IPS DF 4.7 (cell line): Measurements from ENCODE around the gene TMCC3.
A peak's percentile ranks its signal among the peaks of the same experiment; 100 is the strongest.
"Not testable (repeated sequence)": the region's sequence is repeated elsewhere in the genome, so short reads cannot be mapped to it uniquely, and the experiment has no call there.

Experiments
- DNase-seq: peaks from one replicate; pipeline ENCODE4 v3.0.0-alpha.2; 2013; ENCODE audit warnings: low spot score; ENCODE audit errors: extremely low read depth

The TMCC3 gene

GRCh38 chr12:94571556-94571955, 78.8 kb downstream of the TMCC3 start:
- no peak for DNase-seq

DNA sequence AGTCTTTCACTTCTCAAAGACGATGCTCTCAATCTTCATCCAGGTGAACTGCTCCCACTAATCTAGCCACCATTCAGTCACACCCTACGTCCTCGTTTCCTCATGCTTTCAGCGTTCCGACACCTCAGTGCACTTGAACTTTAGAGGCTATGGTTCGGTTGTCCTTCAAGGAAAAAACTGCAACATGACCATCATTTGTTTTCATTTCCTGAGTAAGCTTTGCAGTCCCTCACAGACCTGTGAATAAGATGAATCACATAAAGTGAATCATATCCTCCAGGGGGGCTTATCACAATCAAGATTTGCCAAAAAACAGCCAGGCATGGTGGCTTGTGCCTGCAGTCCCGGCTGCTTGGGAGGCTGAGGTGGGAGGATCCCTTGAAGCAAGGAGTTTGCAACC, 80.2 kb downstream of the TMCC3 start:
- no peak for DNase-seq

DNA sequence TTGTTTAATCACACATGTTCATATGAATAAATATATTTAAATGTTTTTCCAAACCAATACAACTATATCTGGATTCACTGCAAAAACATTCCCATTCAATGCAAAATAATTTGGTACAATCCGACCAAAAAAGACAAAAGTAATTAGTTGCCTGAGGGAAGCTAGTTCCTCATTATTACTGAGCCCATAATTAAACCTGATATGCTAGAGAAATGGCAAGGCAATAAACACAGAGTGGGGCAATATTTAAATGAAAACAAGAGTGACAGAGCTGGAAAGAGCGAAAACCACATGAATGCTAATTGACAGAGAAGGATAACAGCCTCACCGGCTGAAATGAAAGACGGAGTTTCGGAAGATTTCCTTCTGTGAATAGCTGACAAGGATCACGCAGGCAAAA, 82.6 kb downstream of the TMCC3 start:
- DNase-seq, result no peak

- DNase-seq, result no peak
These were observed 84.0 kb downstream of the TMCC3 start for GRCh38 chr12:94566345-94566744.

DNA sequence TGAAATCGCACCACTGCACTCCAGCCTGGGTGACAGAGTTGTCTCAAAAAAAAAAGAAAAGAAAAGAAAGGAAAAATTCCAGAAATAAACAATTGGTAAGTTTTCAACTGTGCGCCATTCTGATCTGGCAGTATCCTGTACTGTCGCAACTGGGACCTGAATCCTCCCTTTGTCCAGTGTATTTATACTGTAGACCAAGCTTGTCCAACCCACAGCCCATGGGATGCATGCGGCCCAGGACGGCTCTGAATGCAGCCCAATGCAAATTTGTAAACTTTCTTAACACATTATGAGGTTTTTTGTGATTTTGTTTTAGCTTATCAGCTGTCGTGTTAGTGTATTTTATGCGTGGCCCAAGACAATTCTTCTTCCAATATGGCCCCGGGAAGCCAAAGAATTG, 84.7 kb downstream of the TMCC3 start:
- DNase-seq, result no peak

DNA sequence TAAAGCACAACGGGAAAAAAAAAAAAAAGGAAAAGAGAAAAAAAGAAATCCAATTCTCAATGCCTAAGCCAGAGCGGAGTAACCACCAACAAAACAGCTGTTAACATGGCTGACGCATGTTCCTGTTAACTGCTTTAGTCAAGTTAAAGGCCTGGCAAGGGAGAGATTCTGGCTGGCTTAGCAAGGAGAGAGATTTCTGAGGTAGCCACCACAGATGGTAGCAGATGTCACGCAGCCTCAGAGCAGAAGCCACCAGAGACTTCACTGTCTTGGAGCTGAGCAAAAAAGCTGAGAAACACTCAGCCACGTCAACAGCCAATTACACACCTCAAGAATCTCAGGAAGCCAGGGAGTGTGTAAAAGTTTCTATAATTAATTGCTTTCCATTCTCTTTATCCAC, 87.1 kb downstream of the TMCC3 start:
- DNase-seq, result no peak

GRCh38 chr12:94561943-94562411, 88.4 kb downstream of the TMCC3 start:
- no peak for DNase-seq

- DNase-seq, result no peak
These were observed 89.7 kb downstream of the TMCC3 start for GRCh38 chr12:94560431-94561221.

- DNase-seq, result no peak
These were observed 91.7 kb downstream of the TMCC3 start for GRCh38 chr12:94558612-94559011.

- DNase-seq, result no peak
These were observed 92.5 kb downstream of the TMCC3 start for GRCh38 chr12:94557746-94558295.

DNA sequence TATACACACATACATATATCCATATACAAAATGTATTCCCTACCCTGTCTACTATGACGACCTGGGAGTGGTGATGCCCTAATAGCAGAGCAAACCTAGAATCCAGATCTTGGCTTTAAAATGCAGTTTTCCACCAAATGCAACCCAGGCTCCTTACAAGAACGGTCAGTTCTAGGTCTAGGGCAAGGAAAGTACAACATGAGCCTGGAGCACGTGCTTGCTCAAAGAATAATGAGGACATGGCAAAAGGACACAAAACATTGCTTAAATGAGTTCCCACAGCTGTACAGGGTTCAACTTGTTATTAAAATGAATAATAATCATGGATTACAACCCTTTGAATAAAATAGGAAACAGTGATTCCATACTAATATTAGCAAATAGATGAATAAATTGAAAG, 94.7 kb downstream of the TMCC3 start:
- no peak for DNase-seq

- no peak for DNase-seq
These were observed 96.5 kb downstream of the TMCC3 start for GRCh38 chr12:94553875-94554274.

DNA sequence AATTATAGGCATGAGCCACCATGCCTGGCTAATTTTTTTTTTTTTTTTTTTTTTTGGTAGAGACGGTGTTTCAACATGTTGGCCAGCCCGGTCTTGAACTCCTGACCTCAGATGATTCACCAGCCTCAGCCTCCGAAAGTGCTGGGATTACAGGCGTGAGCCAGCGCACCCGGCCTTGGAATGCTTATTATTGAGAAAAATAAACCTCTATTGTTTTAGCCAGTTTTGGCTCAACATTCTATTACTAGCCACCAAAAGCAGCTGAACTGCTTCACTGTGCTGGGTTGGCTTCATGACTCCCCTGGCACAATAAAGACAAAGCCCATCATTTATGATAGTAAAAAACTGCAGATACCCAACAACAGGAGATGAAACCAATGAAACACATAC, 97.2 kb downstream of the TMCC3 start:
- DNase-seq, result no peak

DNA sequence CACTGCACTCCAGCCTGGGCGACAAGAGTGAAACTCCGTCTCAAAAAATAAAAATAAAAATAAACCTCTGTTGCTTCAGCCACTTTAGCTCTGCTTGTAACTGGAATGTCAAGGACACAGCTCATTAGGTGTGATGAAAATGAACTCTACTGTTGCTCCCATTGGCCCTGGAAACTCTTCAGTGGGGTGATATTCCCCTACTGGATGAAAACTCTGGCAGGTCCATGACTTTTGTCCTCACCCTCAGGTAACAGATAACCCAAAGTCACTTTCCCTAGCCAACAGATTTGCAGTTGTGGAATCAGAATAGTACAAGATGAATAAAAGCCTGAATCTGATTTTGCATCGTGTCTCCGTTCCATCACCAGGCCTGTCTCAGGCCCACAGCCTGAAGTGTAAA, 98.5 kb downstream of the TMCC3 start:
- DNase-seq, result no peak

- DNase-seq, result no peak
These were observed 99.4 kb downstream of the TMCC3 start for GRCh38 chr12:94550964-94551363.

DNA sequence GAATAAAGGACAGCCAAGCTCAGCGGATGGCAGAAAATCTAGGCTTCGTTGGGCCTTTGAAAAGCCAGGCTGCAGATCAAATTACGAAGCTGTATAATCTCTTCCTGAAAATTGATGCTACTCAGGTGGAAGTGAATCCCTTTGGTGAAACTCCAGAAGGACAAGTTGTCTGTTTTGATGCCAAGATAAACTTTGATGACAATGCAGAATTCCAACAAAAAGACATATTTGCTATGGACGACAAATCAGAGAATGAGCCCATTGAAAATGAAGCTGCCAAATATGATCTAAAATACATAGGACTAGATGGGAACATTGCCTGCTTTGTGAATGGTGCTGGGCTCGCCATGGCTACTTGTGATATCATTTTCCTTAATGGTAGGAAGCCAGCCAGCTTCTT, 101.5 kb downstream of the TMCC3 start:
- not testable (repeated sequence) for DNase-seq

DNA sequence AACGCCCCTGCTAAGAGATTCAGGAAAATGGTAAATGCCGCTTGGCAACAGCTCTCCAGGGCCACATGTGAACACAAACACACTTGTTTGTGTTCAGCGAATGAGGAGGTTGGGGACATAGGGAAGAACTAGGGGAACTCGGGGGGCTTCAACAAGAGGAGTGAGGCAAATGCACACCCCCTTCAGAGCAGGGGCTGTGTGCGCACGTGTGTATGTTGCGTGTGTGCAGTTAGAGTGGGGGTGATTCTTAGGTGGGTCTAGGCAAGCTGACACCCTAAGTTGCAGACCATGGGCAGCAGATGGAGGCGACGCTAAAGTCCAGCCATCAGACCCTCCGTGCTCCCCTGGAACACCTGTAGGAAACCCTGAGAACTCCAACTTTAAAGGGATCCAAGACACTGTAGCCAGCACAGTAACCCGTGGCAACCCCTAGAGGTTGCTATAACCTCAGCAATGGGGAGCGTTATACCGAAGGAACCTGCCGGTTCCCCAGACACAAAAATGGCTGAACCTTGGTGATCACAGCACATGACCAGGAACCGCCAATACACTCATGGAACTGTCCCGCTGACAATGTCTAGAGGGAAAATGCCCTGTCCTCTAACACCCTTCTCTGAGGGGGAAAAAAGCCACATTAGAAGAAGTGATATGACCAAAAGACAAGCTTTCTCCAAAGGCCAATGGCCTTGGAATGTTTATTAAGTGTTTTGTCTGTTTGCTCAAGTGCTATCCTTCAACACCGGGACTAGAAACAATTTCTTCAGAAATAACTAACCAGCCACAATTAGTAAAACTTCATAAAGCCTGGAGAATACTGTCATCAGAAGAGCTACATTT, 104.2 kb downstream of the TMCC3 start:
- DNase-seq, result peak; percentile 72

- no peak for DNase-seq
These were observed 106.0 kb downstream of the TMCC3 start for GRCh38 chr12:94544355-94544754.

DNA sequence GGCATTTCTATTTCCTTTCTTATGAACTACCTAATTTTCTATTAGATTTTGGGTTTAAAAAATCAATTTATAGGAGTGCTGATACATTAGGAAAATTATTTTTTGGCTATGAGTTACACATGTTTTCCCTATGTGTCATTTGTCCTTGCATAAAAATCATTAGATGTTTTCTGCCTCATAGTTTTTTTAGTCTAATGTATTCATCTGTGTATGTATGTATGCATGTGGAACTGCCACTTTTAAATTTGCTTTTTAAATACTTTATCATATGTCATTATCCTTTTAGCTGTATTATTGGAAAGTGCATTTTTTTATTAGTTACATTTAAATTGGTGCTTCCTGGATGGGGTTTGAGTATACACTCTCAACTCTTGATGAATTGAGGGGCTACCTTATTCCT, 112.0 kb downstream of the TMCC3 start:
- DNase-seq, result no peak

GRCh38 chr12:94536040-94536965, 114.1 kb downstream of the TMCC3 start:
- DNase-seq, result no peak

DNA sequence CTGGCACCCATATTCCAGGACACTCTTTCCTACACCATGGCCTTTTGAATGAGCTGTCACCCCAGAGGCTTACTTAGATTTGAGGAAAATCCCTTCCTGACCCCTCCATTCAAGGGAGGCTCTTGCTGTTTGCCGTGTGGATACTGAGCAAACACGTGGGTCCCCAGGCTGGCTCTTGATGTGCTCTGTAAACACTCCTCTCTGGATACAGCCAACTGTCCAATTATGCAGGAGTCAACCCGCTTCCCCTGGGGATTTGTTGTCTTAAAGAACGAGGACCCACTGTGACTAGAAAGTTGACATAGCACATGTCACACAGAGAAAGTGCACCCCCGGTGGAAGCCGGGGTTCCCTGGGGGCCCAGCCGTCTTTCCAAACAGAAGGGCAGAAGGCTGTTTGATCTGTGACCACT, 114.8 kb downstream of the TMCC3 start:
- DNase-seq, result no peak
